ENCODE data around the gene ZNF324. TPM values are rescaled to one million over a fixed set of nuclear protein-coding genes. Genes with fewer than 3 reads are reported as not detected.

The ZNF324 gene
- total and polyA plus RNA-seq, 2 of the 13 experiments (the other 11 are each of a cell fraction or from before 2014, with no cell fraction given): 1.1 to 4.7 TPM

GRCh38 chr19:58455306-58455705 lies 11.6 kb upstream of the ZNF324 start:
- Histone ChIP-seq H3K36me3 (replicated peaks in 1 of 2; ENCODE audit: control insufficient read depth in 1 of 2, insufficient read depth in 2 of 2, low read length in 2 of 2) (no peaks in the 10 kb centered on the region), H3K27me3 (ENCODE audit: control insufficient read depth in 1 of 2, insufficient read depth in 2 of 2, low read length in 2 of 2) (no peaks in the 10 kb centered on the region), H3K4me1 (ENCODE audit: insufficient read depth, low read length) (peaks cover 7% of the 10 kb centered on the region), H3K27ac (ENCODE audit: extremely low read length, insufficient read depth, low read length) (no peak overlapping the region), H3K9me3 (ENCODE audit: low read length) (no peaks in the 10 kb centered on the region), H3K4me3 (replicated peaks in 1 of 3; ENCODE audit: insufficient read depth in 1 of 3, low read depth in 2 of 3, low read length in 3 of 3) (no peak overlapping the region), H3K4me2 (ENCODE audit: low read depth, low read length) (no peak overlapping the region), H2AFZ (ENCODE audit: low read length) (no peak overlapping the region), H3K79me2 (ENCODE audit: insufficient read depth, low read length) (no peaks in the 10 kb centered on the region), H3K9ac (ENCODE audit: insufficient read depth, low read depth, low read length) (no peak overlapping the region), H4K20me1 (ENCODE audit: insufficient read depth, low read length) (no peaks in the 10 kb centered on the region)
- no peak for ATAC-seq
- in situ Hi-C loops (cut with HindIII; ENCODE audit: extremely low pct_ligation_motif_present, low pct_unique_long_range_greater_than_20kb): no loop called here
- FAIRE-seq: no peak
- BruUV-seq (replicated peaks): no TSS peak
- ChIA-PET POLR2A (no interaction called here), CTCF (ENCODE audit: low intra/inter-chr PET ratio, low total read pairs) (no interaction called here)
- no peak for TF ChIP-seq ZNF414 (CRISPR knock-in tag; IDR thresholded peaks at IDR 0.05)
- TF ChIP-seq SMAD9 (CRISPR knock-in tag; IDR thresholded peaks at IDR 0.05): no peak
- TF ChIP-seq REXO4 (CRISPR knock-in tag; IDR thresholded peaks at IDR 0.05; ENCODE audit: borderline replicate concordance): no peak
- TF ChIP-seq, protein P1, sequence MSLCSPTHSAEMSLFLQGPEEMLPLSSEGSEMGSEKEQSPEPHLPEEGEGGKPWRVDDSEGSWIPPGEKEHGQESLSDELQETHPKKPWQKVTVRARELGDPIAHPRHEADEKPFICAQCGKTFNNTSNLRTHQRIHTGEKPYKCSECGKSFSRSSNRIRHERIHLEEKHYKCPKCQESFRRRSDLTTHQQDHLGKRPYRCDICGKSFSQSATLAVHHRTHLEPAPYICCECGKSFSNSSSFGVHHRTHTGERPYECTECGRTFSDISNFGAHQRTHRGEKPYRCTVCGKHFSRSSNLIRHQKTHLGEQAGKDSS (CRISPR knock-in tag; IDR thresholded peaks at IDR 0.05; ENCODE audit: borderline replicate concordance, low read depth): no peak
- TF ChIP-seq, protein P2, sequence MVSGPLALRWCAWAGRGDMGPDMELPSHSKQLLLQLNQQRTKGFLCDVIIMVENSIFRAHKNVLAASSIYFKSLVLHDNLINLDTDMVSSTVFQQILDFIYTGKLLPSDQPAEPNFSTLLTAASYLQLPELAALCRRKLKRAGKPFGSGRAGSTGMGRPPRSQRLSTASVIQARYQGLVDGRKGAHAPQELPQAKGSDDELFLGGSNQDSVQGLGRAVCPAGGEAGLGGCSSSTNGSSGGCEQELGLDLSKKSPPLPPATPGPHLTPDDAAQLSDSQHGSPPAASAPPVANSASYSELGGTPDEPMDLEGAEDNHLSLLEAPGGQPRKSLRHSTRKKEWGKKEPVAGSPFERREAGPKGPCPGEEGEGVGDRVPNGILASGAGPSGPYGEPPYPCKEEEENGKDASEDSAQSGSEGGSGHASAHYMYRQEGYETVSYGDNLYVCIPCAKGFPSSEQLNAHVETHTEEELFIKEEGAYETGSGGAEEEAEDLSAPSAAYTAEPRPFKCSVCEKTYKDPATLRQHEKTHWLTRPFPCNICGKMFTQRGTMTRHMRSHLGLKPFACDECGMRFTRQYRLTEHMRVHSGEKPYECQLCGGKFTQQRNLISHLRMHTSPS (CRISPR knock-in tag; IDR thresholded peaks at IDR 0.05; ENCODE audit: low read depth): no peak
- no peak for TF ChIP-seq ZNF780A (CRISPR knock-in tag; IDR thresholded peaks at IDR 0.05)
- no peak for TF ChIP-seq TERF1 (CRISPR knock-in tag; IDR thresholded peaks at IDR 0.05)
- TF ChIP-seq, protein P3, sequence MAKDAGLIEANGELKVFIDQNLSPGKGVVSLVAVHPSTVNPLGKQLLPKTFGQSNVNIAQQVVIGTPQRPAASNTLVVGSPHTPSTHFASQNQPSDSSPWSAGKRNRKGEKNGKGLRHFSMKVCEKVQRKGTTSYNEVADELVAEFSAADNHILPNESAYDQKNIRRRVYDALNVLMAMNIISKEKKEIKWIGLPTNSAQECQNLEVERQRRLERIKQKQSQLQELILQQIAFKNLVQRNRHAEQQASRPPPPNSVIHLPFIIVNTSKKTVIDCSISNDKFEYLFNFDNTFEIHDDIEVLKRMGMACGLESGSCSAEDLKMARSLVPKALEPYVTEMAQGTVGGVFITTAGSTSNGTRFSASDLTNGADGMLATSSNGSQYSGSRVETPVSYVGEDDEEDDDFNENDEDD (CRISPR knock-in tag; IDR thresholded peaks at IDR 0.05; ENCODE audit: borderline replicate concordance): no peak
- TF ChIP-seq EEA1 (CRISPR knock-in tag; IDR thresholded peaks at IDR 0.05; ENCODE audit: borderline replicate concordance): no peak
- no peak for TF ChIP-seq ZNF781 (CRISPR knock-in tag; IDR thresholded peaks at IDR 0.05; ENCODE audit: borderline replicate concordance, not compliant biosample characterization)
- no peak for TF ChIP-seq ZNF430 (CRISPR knock-in tag; IDR thresholded peaks at IDR 0.05)
- no peak for TF ChIP-seq PHF20 (CRISPR knock-in tag; IDR thresholded peaks at IDR 0.05)
- TF ChIP-seq, protein P4, sequence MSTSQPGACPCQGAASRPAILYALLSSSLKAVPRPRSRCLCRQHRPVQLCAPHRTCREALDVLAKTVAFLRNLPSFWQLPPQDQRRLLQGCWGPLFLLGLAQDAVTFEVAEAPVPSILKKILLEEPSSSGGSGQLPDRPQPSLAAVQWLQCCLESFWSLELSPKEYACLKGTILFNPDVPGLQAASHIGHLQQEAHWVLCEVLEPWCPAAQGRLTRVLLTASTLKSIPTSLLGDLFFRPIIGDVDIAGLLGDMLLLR (CRISPR knock-in tag; IDR thresholded peaks at IDR 0.05): no peak
- no peak for TF ChIP-seq HBP1 (CRISPR knock-in tag; IDR thresholded peaks at IDR 0.05; ENCODE audit: low read depth)
- no peak for TF ChIP-seq SP4 (CRISPR knock-in tag; IDR thresholded peaks at IDR 0.05)
- no peak for TF ChIP-seq TCF7L2 (IDR thresholded peaks at IDR 0.05; ENCODE audit: low read depth, low read length)
- no peak for TF ChIP-seq MED13 (CRISPR knock-in tag; IDR thresholded peaks at IDR 0.05)
- intact Hi-C loops (cut with micrococcal nuclease; ENCODE audit: unreplicated experiment): no loop called here
- DNase-seq (ENCODE audit: low spot score): no peak
- whole genome bisulfite sequencing (ENCODE audit: low lambda C conversion rate): 97% methylated on average over 9 of the region's 21 CpGs
